Spinal cord (tissue), 10 donors: ENCODE data around the gene LRRIQ1. TPM values are rescaled to one million over a fixed set of nuclear protein-coding genes. Genes with fewer than 3 reads are reported as not detected.
"Not testable (repeated sequence)": the region's sequence is repeated elsewhere in the genome, so short reads cannot be mapped to it uniquely, and the experiment has no call there.

Experiments
- DNase-seq, 6 donors: peaks; one replicate each; pipeline versions ENCODE4 v3.0.0 to v3.0.0-alpha.2; 2013 to 2015; ENCODE audit warnings: low spot score in 6 of 6, low read depth in 4 of 6
- H3K27ac ChIP-seq: one replicate; pipeline ENCODE4 v1.5.1; 2013; ENCODE audit warnings: low read depth, low read length, control low read depth
- H3K27me3 ChIP-seq: one replicate; pipeline ENCODE4 v1.6.1; 2013; ENCODE audit warnings: low read length; ENCODE audit not compliant: control insufficient read depth, insufficient read depth
- H3K36me3 ChIP-seq: one replicate; pipeline ENCODE4 v1.6.1; 2013; ENCODE audit warnings: low read length; ENCODE audit not compliant: control insufficient read depth, insufficient read depth
- H3K4me1 ChIP-seq: one replicate; pipeline ENCODE4 v1.6.1; 2013; ENCODE audit warnings: low read length; ENCODE audit not compliant: control insufficient read depth, insufficient read depth
- H3K4me3 ChIP-seq: one replicate; pipeline ENCODE4 v1.5.1; 2013; ENCODE audit warnings: low read depth, low read length, control low read depth
- H3K9me3 ChIP-seq: one replicate; pipeline ENCODE4 v1.6.1; 2013; ENCODE audit warnings: low read length; ENCODE audit not compliant: control insufficient read depth, insufficient read depth
- WGBS: methylation state at CpG from one replicate; pipeline ENCODE4 v1.1.5; 2013; ENCODE audit warnings: missing lambda C conversion rate; ENCODE audit not compliant: insufficient coverage; 5-methylcytosine and 5-hydroxymethylcytosine counted together
- polyA plus RNA-seq, 2 donors: library from polyadenylated mRNA; unstranded; fragments of 120-200 nt; gene quantifications; one replicate each; pipeline ENCODE4 v1.2.1, GENCODE V29; 2013; ENCODE audit not compliant: insufficient read length in 2 of 2
- total RNA-seq, 2 donors: library from RNA; depleted of rRNA in 1 of 2; stranded (reverse); fragments of 120-200 nt in 1 of 2; fragments of >200 nt in 1 of 2; gene quantifications; one replicate each; pipeline versions ENCODE4 v1.2.3 to v1.2.4, GENCODE V29; 2013 to 2014
- donor health status: healthy.

LRRIQ1 gene
- total and polyA plus RNA-seq, 4 donors = 5.6 to 18.0 (median 10.4) TPM

DNA sequence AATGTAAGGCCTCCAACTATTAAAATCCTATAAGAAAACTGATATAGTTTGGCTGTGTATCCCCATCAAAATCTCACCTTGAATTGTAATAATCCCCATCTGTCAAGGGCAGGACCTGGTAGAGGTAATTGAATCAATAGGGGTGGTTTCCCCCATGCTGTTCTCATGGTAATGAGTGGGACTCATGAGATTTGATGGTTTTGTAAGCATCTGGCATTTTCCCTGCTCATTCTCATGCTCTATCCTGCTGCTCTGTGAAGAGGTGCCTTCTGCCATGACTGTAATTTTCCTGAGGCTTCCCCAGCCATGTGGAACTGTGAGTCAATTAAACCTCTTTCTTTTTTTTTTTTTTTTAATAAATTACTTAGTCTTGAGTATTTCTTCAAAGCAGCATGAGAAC, 31.9 kb upstream of the LRRIQ1 start:
- H3K4me3 ChIP-seq = no peak overlapping the region
- no peaks in the 10 kb centered on the region for H3K27me3 ChIP-seq
- no peaks in the 10 kb centered on the region for H3K9me3 ChIP-seq
- H3K27ac ChIP-seq = no peak overlapping the region
- peak in 1 of 6 donors; percentile 49 for DNase-seq
- H3K4me1 ChIP-seq = no peaks in the 10 kb centered on the region
- no peaks in the 10 kb centered on the region for H3K36me3 ChIP-seq

DNA sequence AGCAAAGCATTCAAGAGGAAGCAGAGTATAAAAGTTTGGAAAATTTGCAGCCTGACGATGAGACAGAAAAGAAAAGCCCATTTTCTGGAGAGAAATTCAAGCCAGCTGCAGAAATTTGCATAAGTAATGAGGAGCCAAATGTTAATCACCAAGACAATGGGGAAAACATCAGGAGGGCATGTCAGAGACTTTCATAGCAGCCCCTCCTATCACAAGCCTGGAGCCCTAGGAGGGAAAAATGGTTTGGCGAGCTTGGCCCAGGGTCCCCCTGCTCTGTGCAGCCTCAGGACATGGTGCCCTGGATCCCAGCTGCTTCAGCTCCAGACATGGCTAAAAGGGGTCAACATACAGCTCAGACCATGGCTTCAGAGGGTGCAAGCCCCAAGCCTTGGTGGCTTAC, 31.1 kb upstream of the LRRIQ1 start:
- DNase-seq, H3K4me1 ChIP-seq, H3K36me3 ChIP-seq, H3K4me3 ChIP-seq, H3K27me3 ChIP-seq, H3K27ac ChIP-seq, H3K9me3 ChIP-seq: not testable (repeated sequence)
- WGBS = 41% methylated on average over 2 of the region's 2 CpGs

GRCh38 chr12:85005615-85006014, 30.5 kb upstream of the LRRIQ1 start:
- Histone ChIP-seq H3K36me3 (no peaks in the 10 kb centered on the region), H3K4me3 (no peak overlapping the region), H3K27ac (no peak overlapping the region), H3K4me1 (no peaks in the 10 kb centered on the region), H3K9me3 (no peaks in the 10 kb centered on the region), H3K27me3 (no peaks in the 10 kb centered on the region)
- no CpG with 5 or more reads among the region's 1 CpG for WGBS
- DNase-seq = no peak

GRCh38 chr12:85006206-85006605, 29.9 kb upstream of the LRRIQ1 start:
- Histone ChIP-seq H3K9me3 (no peaks in the 10 kb centered on the region), H3K36me3 (no peaks in the 10 kb centered on the region), H3K4me3 (no peak overlapping the region), H3K4me1 (no peaks in the 10 kb centered on the region), H3K27ac (no peak overlapping the region), H3K27me3 (no peaks in the 10 kb centered on the region)
- DNase-seq = no peak
- WGBS = no CpG with 5 or more reads among the region's 1 CpG

DNA sequence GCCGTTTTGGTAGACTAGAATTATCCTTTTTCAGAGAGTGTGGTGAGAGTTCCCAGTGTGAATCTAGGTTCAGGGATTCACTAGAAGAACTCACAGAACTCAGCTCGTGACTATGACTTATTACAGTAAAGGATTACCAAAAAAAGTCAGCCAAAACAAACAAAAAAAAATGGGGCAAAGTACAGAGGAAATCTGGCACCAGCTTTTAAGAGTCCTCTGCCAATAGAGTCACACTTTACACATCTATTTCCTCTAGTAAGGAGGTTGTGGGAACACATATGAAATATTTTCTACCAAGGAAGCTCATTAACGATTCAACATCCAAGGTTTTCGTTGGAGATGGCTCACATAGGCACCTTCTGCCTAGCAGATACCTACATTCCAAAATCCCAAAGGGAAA, 28.3 kb upstream of the LRRIQ1 start:
- Histone ChIP-seq H3K4me3 (no peak overlapping the region), H3K4me1 (no peaks in the 10 kb centered on the region), H3K27ac (no peak overlapping the region), H3K27me3 (no peaks in the 10 kb centered on the region), H3K36me3 (no peaks in the 10 kb centered on the region), H3K9me3 (no peaks in the 10 kb centered on the region)
- WGBS = 100% methylated on average over 1 of the region's 4 CpGs
- DNase-seq = no peak

DNA sequence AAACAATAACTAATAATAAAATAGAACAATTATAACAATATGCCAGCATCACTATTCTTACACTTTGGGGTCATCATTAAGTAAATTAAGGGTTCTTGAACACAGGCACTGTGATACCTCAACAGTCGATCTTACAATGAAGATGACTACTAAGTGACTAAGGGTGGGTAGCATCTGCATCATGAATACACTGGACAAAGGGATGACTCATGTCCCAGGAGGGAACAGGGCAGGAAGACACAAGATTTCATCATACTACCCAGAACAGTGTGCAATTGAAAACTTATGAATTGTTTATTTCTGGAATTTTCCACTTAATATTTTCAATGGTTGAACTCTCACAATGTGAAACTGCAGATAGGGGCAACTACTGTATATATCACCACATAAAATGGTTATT, 19.7 kb upstream of the LRRIQ1 start:
- no peaks in the 10 kb centered on the region for H3K9me3 ChIP-seq
- no peaks in the 10 kb centered on the region for H3K36me3 ChIP-seq
- WGBS = no CpG with 5 or more reads among the region's 1 CpG
- H3K27ac ChIP-seq = no peak overlapping the region
- no peak for DNase-seq
- no peaks in the 10 kb centered on the region for H3K27me3 ChIP-seq
- no peak overlapping the region for H3K4me3 ChIP-seq
- H3K4me1 ChIP-seq = no peaks in the 10 kb centered on the region

DNA sequence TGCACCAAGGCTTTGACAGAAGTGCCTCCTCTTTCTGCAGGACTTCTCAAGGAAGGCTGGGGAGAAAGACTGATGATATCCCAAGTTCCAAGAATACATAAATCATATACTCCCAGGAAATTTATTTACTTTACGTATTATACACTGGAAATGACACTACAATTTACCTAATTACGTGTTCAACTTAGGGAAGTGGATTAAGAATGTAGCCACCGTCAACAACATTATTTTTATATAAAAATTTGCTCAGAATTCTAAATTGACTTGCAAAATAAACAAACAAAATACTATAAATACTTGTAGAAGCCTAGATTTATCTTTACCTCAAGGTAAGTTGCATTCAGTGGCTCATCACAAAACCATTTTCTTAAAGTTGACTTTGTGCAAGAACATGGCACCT, 19.0 kb upstream of the LRRIQ1 start:
- no peaks in the 10 kb centered on the region for H3K9me3 ChIP-seq
- WGBS = no CpG with 5 or more reads among the region's 3 CpGs
- no peak overlapping the region for H3K27ac ChIP-seq
- DNase-seq = no peak
- H3K27me3 ChIP-seq = no peaks in the 10 kb centered on the region
- H3K4me1 ChIP-seq = no peaks in the 10 kb centered on the region
- H3K4me3 ChIP-seq = no peak overlapping the region
- H3K36me3 ChIP-seq = no peaks in the 10 kb centered on the region

- DNase-seq = no peak
- Histone ChIP-seq H3K36me3 (no peaks in the 10 kb centered on the region), H3K9me3 (no peaks in the 10 kb centered on the region), H3K4me1 (no peaks in the 10 kb centered on the region), H3K27ac (no peak overlapping the region), H3K27me3 (no peaks in the 10 kb centered on the region), H3K4me3 (no peak overlapping the region)
Measured at GRCh38 chr12:85017618-85018017, 18.5 kb upstream of the LRRIQ1 start.

DNA sequence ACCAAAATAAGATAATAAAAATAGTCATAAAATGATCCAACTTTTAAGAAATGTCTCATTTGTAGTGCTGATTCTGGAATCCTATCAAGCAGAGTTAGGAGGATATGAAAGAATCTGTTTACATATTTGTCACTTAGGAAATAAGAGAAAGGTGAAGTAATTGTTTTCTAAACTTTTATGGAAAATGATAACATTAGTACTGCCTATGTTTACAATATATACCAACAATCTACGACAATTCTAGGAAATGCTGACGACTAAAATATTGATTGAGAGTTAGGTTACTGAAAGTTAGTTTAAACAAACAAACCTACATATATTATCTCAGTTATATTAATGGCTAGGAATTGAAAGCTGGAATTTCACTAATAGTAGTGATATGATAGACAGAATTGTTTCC, 18.1 kb upstream of the LRRIQ1 start:
- Histone ChIP-seq H3K27me3 (no peaks in the 10 kb centered on the region), H3K27ac (no peak overlapping the region), H3K9me3 (no peaks in the 10 kb centered on the region), H3K36me3 (no peaks in the 10 kb centered on the region), H3K4me1 (no peaks in the 10 kb centered on the region), H3K4me3 (no peak overlapping the region)
- no peak for DNase-seq
- WGBS = no CpG with 5 or more reads among the region's 2 CpGs

GRCh38 chr12:85029456-85029855, 6.7 kb upstream of the LRRIQ1 start:
- no peaks in the 10 kb centered on the region for H3K4me1 ChIP-seq
- H3K27me3 ChIP-seq = no peaks in the 10 kb centered on the region
- no peaks in the 10 kb centered on the region for H3K9me3 ChIP-seq
- no peak overlapping the region for H3K27ac ChIP-seq
- no peak overlapping the region for H3K4me3 ChIP-seq
- peak in 5 of 6 donors; percentile 4 to 82 (median 23) for DNase-seq
- no peaks in the 10 kb centered on the region for H3K36me3 ChIP-seq

DNA sequence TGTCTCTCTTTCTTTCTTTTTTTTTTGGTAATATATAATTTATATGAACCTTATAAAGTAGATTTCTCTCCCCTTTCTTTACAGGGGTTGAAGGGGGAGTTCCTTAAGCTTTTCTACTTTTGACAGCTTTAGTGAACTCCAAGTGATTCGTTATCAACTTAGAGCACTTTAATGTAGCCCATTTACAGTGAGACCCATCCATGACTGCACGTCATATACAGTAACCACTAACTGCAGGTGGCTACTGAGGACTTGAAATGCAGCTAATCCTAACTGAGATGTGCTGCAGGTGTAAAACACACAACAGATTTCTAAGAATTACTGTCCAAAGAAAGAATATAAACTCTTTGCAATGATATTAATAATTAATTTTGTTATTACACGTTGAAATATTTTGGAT, 582 bp downstream of the LRRIQ1 start:
- H3K36me3 ChIP-seq = no peaks in the 10 kb centered on the region
- no peaks in the 10 kb centered on the region for H3K9me3 ChIP-seq
- H3K27me3 ChIP-seq = no peaks in the 10 kb centered on the region
- WGBS = no CpG with 5 or more reads among the region's 3 CpGs
- H3K27ac ChIP-seq = no peak overlapping the region
- H3K4me1 ChIP-seq = no peaks in the 10 kb centered on the region
- DNase-seq = peak in 2 of 6 donors; percentile 14 to 17
- H3K4me3 ChIP-seq = peak overlapping the region; percentile 75
